22Rv1 (cell line): Measurements from ENCODE around the gene NAA11.

Source experiments
- ZFX ChIP-seq: fragments of 450-650 bp; IDR thresholded peaks from 2 replicates; pipeline ENCODE4 v1.6.1; 2017; ENCODE audit warnings: antibody characterized with exemption, borderline replicate concordance
- TF ChIP-seq, protein P1 (sequence below): fragments of 450-650 bp; IDR thresholded peaks from 2 replicates; pipeline ENCODE4 v1.5.1; 2017; ENCODE audit warnings: mild to moderate bottlenecking

DNA sequence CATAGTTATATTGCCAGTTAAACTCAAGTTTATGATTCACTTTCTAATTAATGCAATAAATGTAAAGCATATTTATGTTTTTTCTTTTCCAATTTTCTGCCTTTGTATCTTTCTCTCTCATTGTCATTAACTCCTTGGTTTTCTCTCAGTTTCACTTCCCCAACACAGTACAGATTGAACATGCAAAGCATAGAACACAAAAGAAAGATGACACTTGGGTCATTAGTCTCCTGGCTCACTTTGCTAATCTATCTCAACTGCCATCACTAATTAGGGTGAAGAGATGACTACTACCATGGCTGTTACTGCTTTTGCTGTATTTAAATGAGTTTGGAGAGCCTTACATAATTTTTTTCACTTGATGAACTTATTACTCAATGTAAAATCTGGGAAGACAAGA, 12.3 kb upstream of the NAA11 start:
- TF ChIP-seq, protein P1, sequence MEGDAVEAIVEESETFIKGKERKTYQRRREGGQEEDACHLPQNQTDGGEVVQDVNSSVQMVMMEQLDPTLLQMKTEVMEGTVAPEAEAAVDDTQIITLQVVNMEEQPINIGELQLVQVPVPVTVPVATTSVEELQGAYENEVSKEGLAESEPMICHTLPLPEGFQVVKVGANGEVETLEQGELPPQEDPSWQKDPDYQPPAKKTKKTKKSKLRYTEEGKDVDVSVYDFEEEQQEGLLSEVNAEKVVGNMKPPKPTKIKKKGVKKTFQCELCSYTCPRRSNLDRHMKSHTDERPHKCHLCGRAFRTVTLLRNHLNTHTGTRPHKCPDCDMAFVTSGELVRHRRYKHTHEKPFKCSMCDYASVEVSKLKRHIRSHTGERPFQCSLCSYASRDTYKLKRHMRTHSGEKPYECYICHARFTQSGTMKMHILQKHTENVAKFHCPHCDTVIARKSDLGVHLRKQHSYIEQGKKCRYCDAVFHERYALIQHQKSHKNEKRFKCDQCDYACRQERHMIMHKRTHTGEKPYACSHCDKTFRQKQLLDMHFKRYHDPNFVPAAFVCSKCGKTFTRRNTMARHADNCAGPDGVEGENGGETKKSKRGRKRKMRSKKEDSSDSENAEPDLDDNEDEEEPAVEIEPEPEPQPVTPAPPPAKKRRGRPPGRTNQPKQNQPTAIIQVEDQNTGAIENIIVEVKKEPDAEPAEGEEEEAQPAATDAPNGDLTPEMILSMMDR: no peak
- TF ChIP-seq ZFX: no peak
